ENCODE measurements around the gene IQSEC1.

Gene IQSEC1

DNA sequence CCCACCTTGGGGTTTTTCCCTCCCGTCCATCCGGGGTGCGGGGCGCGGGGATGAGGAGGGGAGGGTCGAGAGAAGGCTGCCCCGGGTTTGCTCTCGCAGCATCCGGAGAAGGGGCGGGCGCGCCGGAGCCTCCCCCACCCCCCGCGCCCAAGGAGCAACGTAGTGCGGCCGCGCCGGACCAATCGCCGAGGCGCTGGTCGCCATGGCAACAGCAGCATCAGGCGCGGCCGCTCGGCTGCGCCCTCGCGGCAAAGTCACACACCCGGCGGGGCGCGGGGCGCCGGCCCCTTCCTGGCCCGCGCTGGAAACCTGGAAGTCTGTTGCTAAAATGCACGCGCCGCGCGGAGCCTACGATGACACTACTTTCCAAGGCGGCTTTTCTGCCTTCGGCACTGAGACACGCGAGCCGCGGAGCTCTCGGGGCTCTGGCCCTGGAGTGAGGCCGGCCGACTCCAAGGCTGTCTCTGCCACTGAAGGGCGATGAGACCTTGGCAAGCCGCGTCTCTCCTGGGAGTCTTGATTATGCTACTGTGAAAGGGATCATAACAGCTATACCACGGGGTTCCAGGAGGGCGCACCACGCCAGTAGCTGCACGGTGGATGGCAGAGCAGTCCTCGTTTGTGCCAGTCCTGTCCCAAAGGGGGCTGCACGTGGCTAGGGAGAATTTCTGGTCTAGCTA is at the start of gene IQSEC1:
Gene IQSEC1, minus strand, starts transcription at position 104 of the 680 bp plus-strand sequence. CDS start 415 bp downstream, outside the sequence.
- DNase-seq = no peak

DNA sequence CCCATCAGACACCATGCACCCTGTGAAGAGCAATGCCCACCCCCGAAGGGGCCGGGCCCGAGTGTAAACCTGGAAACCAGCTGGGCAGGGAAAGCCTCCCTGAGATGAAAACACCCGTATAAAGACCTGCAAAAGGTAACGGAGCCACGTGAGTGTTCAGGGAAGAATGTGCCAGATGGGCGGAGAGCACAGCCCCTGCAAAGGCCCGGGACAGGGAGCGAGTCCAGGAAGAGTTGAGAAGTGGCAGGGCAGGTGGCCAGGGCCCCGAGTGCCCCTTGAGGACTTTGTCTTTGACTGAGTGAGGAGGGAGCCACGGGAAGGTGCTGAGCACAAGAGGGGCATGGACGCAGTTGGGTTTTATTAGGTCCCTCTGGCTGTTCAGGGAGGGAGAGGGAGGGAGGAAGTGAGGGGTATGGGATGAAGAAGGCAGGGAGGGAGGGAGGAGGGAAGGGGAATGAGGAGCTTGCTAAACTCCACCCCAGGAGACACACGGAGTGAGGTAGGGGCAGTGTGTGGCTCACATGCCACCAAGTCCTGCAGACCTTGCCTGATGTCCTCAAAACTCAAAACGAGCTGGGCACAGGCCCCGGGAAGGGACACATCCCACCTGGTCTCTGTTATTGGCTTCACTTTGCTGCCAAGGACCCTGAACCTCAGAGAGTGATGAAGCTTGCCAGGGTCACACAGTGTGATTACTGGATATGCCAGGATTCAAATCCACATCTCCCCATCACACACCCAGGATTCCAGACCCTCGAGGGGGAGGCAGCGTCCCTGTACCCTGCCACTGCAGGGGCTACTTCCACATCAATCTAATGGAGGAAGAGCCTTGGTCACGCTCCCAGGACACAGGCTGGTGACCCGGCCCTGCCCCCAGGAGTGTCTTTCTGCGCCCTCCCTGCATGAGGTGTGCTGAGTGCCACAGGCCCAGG is 49.1 kb upstream of the IQSEC1 start:
- no peak for DNase-seq

DNA sequence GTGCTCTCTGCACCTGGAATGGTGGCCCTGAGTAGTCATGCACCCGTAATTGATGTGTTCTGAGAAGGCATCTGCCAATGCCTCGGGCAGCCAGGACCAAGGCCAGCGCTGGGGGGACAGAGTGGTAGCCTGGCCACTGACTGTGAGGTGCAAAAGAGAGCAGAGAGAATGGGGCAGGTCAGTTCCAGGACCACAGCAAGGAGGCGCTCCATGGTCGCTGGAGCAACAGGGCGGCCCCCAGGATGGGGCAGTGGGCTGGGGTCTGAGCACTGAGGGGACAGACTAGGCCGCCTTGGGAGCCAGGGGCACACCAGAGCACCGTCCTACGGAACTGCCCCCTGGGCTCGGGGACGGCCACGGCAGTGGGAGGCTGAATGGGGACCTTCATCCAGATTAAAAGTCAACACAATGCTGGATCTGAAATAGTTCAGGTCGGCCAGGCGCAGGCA is 48.3 kb upstream of the IQSEC1 start:
- no peak for DNase-seq

DNA sequence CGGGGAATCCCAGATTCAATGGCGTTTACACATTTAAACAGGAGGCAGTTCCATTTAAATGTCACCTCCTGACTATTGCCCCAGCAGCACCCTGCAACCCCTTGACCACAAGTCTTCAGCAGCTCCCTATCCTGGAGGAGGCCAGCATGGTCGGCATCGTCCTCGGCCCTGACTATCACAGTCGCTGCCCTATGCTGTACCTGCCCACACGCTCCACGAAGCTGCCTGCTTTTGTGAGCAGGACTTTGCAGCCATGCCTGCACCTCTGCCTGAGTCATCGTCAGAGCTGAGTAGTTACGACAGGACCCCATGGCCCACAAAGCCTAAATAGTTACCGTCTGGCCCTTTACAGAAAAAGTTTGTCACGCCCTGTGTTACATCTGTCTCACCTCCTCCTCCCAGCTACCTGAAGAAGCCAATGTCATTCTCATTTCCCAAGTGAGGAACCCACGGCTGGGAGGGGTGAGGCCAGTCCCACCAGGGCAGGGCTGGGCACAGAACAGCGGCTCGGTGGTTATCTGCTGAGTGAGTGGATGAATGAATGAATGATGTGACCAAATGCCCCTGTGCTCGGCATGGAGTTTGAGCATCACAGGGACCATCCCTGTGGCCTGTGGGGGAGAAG is 47.8 kb upstream of the IQSEC1 start:
- DNase-seq = no peak

DNA sequence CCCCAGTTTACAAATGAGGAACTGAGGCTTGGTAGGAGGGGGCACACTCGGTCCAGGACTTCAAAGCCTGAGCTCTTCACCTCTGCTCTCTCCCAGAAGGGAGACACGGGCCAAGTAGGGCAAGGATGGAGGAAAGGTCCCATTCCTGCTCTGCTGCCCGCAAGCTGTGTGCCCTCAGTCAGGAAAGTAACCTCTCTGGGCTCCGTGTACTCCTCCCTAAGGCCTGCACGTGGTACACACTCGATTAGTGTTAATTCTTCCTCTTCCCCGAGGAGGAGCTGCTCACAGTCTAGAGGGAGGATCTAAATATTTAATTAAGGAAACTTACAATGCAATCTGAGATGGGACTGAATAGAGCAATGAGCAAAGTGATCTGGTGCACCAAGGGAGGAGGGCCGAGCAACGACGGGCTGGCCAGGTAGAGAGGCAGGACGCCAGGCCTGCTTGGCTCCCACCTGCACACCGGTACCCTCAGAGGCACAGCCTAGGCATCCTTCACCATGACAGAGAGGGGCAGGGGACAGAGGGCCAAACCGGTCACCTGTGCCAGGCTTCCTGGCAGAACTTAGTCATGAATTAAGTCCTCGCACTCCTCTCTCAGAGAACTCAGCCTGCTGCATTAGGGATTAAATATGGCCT is 47.2 kb upstream of the IQSEC1 start:
- DNase-seq = no peak

DNA sequence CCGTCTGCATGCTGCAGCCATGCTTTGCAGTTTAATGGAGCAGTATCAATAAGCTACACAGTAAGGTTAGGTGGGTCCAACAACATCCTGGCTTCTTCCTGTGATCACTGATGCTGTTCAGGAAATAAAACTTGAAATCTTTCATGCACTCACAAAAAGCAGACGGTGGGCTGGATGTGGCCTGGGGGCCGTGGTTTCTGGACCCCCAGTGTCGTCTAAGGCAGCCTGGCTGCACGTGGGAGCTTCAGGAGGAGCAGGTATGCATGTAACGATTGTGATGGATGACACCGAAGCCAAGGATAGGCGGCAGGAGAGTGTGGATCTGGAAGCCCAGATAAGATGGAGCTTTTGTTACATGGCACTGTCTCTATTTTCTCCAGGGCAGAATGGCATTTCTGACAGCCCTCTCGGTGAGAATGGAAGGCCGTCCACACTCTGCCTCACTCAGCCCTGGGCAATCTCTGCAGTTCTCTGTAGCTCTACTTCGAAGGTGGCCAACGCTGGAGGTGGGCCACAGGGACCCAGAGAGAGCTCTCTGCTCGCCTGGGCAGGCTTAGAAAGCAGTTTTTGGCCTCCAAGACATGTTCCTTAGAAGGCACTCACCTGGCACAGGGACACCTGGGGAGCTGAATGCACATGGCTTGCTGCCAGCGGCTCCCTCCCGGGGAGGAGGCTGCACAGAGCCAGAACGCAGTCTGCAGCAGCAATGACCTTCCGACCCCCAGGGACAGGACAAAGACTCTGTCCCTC is 46.4 kb upstream of the IQSEC1 start:
- no peak for DNase-seq

DNA sequence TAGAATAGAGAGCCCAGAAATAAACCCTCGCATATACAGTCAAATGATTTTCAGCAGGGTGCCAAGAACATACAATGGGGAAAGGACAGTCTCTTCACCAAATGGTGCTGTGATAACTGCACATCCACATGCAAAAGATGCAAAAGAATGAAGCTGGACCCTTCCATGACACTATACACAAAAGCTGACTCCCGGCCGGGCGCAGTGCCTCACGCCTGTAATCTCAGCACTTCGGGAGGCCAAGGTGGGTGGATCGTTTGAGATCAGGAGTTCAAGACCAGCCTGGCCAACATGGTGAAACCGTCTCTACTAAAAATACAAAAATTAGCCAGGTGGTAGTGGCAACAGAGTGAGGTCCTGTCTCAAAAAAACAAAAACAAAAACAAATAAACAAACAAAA is 43.2 kb upstream of the IQSEC1 start:
- DNase-seq = no peak

DNA sequence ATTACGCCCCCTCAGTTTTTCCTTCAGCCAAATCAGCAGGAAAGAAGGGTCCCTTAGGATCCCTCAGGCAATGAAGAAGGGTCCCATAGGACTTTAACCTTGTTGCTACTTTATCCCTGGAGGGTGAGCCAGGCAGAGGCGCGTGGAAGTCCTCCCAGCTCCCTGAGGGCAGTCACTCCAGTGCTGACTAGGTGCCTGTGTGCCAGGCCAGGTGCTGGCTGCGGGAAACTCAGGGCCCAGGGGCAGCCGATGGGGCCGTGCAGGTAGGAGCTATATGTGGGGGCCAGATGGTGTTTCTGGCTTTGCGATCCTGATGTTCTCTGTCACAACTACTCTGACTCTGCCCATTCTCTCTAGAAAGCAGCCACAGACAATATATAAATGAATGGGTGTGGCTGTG is 42.8 kb upstream of the IQSEC1 start:
- DNase-seq = no peak

GRCh38 chr3:13115576-13115910 is 42.3 kb upstream of the IQSEC1 start:
- DNase-seq = no peak

GRCh38 chr3:13114811-13115575 is 41.8 kb upstream of the IQSEC1 start:
- no peak for DNase-seq

DNA sequence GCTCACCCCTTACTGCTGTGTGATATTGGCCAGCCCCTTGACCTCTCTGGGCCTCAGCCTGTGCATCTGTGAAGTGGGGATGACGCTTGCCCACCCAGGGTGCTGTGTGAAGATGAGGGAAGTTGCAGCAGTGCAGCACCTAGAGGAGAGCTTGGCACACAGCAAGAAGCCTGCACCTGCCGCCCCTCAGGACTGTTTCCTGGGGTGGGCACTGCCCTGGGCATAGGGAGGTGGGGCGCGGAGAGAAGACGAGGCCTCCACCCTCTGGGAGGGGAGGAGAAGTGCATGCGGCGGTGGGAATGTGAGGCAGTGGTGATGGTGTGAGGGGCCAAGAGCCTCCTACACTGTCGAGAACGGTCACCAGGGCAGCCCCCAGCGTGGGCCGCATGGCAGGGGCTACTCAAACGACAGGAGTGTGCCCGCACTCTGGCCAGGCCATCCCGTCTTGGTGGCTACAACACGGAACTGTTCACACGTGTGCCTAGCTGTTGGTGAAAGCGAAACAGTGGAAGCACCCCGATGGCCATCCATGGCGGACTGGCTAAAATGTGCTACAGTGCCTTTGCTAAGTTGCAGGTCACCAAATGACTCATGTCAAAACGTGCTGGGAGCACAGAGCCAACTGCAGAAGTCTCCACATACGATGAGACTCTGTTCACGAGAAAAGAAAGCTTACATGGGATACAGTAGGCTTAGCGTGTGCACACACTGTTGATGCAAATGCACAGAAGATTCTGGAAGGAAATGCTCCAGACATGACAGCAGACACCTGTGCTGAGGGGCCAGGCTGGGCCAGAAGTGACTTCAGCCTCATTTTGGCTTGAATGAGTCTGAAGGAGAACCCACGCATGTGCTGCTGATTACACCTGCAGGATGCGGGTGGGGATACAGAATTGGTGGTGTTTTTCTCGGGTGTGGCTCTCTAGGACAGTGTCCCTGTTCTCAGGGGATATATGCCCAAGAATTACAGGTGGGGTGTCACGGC is 40.4 kb upstream of the IQSEC1 start:
- no peak for DNase-seq

- DNase-seq = no peak
Measured at GRCh38 chr3:13112521-13113345, 39.5 kb upstream of the IQSEC1 start.

- no peak for DNase-seq
Measured at GRCh38 chr3:13111873-13112520, 38.8 kb upstream of the IQSEC1 start.

DNA sequence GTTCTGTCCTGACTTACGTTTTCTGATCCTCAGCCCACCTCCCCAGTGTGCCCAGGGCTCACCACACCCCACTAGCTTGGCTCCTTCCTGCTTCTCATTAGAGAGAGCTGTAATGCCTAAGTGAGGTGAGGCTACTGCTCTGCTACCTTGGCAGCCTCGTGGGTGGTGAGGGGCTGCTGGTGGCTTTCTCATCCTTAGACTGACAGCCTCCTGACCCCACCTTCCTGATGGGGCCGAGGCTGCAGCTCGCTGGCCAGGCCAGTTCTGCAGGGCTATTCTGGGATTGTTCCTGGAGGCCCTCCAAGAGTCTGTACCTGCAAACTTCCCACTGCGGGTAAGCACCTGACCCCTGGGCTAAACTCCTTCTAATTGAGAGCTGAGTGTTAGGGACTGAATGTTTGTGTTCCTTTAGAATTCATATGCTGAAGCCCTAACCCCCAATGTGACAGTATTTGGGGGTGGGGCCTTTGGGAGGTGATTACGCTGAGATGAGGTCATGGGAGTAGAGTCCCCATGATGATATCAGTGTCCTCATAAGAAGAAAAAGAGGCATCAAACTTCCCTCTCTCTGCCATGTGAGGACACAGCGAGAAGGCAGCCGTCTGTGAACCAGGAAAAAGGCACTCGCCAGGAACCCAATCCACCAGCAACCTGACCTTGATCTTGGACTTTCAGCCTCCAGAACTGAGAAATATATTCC is 38.1 kb upstream of the IQSEC1 start:
- DNase-seq = no peak

DNA sequence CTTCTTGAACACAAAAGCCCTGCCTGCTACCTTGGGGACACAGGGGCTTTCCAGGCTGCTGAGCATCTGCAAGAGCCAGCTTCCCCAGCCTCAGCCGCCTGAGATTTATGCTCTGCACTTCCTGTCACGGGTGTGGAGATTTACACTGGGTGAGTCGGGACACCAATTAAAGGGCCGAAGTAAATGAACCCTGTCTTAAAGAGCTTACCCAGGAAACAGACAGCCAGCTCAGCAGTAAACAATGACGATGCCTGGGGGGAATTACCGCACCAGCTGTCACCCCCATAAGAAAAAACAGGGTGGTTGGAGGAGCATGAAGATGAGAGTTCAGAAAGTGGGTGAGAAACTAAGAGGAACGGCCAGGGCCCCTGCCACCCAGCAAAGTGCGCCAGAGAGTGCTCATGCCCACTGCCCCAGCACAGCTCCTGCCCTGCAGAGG is 37.5 kb upstream of the IQSEC1 start:
- DNase-seq = no peak

GRCh38 chr3:13109516-13109915 is 36.3 kb upstream of the IQSEC1 start:
- DNase-seq = no peak

DNA sequence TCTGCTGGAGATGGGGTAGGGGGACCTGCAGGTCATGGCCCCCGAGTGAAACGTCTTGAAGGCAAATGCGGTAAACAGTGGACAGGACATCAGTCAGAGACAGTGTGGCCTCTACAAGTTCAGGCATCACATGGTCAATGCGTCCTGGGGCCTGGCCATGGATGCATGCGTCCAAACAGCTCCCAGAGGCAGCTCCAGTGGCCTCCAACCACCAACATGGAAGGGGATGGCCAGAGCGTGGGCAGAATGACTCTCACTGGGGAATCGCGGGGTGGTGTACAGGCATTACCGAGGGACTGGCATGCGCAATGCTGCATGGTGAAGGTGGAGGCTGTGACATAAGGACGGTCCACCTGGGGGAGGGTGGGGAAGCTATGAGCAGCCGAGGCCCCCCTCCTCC is 35.6 kb upstream of the IQSEC1 start:
- DNase-seq = no peak

DNA sequence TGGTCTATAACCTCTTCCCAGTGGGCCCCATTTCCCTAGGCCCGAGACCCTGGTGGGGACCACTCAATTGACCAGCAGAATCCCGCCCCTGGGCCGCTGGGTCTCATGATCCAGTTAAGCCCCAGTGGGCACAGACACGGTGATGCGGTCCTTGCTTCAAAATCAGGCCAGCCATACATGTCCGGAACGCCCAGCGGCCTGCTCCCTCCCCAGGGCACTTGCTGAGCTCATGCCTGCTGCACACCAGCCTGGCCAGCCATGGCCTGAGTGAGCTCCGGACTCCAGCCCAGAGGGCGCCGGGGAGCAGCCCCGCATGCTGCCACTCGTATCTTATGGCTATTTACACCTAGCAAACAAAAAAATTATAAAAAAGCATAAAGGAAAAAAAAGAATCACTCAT is 34.4 kb upstream of the IQSEC1 start:
- DNase-seq = no peak

Measured in NCI-H446 (cell line).